Measurements from ENCODE around the gene TGFB1. TPM values are rescaled to one million over a fixed set of nuclear protein-coding genes. Genes with fewer than 3 reads are reported as not detected.

The TGFB1 gene
- total and polyA plus RNA-seq, 8 donors = 29.8 to 98.0 (median 39.1) TPM

DNA sequence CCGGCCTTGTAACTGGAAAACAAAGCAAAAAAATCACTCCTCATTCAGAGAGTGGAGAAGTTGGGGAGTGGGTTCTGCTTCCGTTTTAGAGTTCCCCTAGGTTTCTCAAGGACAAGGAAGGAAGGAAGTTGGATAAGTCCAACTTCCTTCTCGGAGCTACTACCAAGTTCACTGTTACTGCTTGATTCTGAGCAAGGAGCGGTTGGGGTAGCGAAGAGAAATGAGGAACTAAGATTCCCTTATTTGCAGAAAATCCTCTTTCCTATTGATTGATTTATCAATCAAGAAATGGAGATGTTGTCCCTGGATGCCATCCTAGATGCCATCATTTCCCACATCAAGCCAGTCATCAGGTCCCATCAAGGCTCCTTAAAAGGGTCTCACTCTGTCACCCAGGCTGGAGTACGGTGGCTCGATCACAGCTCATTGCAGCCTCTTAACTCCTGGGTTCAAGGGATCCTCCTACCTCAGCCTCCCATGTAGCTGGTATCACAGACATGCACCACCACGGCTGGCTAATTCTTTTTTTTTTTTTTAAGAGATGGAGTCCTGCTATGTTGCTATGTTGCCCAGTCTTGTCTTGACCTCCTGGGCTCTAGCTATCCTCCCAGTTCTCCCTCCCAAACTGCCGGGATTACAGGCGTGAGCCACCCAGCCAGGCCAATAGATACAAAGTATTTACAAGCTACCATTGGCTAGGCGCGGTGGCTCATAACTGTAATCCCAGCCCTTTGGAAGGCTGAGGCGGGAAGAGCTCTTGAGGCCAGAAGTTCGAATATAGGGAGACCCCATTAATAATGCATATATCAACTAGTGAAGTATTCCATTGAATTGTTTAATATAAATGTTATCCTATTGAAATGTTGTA lies 11.0 kb upstream of the TGFB1 start:
- H3K4me1 ChIP-seq = peaks cover 17 to 67% of the 10 kb centered on the region in 2 donors
- no peak for ATAC-seq
- no peaks in the 10 kb centered on the region for H3K27me3 ChIP-seq
- TF ChIP-seq, protein P1, sequence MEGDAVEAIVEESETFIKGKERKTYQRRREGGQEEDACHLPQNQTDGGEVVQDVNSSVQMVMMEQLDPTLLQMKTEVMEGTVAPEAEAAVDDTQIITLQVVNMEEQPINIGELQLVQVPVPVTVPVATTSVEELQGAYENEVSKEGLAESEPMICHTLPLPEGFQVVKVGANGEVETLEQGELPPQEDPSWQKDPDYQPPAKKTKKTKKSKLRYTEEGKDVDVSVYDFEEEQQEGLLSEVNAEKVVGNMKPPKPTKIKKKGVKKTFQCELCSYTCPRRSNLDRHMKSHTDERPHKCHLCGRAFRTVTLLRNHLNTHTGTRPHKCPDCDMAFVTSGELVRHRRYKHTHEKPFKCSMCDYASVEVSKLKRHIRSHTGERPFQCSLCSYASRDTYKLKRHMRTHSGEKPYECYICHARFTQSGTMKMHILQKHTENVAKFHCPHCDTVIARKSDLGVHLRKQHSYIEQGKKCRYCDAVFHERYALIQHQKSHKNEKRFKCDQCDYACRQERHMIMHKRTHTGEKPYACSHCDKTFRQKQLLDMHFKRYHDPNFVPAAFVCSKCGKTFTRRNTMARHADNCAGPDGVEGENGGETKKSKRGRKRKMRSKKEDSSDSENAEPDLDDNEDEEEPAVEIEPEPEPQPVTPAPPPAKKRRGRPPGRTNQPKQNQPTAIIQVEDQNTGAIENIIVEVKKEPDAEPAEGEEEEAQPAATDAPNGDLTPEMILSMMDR (IDR thresholded peaks at IDR 0.05) = no peak
- no peaks in the 10 kb centered on the region for H3K9me3 ChIP-seq
- H3K27ac ChIP-seq = peak overlapping the region; percentile 98 to 99
- H3K36me3 ChIP-seq = no peaks in the 10 kb centered on the region
- DNase-seq = no peak
- intact Hi-C loops (cut with DNase I) = no loop called here
- peak overlapping the region; percentile 53 to 58 for H3K4me3 ChIP-seq

DNA sequence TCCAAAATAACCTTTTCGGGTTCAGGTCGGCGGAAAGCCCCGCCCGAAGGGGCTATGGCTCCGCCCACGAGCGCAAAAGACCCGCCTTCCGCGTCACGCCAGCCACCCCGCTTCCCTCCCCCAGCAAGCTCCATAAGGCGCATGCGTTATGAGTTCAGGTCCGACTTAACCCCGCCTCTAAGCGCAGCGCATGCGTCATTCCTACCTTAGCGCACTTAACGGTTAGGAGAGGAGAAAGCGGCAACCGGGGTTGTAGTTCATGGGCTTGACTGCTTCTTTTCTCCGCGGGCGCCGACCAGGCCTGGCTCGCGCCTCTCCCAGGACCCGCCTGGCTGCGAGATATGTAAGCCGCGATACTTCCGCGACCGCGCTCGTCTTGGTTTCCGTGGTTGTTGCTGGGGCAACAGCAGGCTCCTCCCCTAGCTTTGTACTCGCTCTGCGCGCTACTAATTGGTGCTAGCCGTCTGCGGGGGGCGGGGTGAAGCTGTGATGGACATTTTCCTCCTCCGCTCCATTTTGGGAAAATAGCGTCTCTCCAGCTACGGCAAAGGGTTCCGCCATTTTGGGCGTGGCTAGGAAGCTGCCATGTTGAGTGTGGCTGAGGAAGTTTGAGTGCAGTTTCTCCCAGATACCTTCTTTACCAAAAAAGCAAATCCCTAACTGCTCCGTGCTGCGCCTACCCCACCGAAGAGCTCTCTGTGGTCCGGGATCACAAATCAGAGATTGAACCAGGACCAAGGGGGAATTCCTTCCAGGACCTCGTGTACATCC lies 10.2 kb upstream of the TGFB1 start, which contains the start of gene B9D2:
B9D2 (minus strand) TSS at position 397 of the 771 bp plus-strand sequence. CDS start 630 bp downstream, outside the sequence.
- peak within 1 kb of the TSS; percentile 98 to 99 for H3K27ac ChIP-seq
- ATAC-seq (peak; percentile 94), DNase-seq (peak; percentile 97 to 99 (median 99))
- H3K9me3 ChIP-seq = no peaks in the 10 kb centered on the region
- H3K4me1 ChIP-seq = peaks cover 17 to 59% of the 10 kb centered on the region in 2 donors
- TF ChIP-seq, protein P1 (IDR thresholded peaks at IDR 0.05) = no peak
- intact Hi-C loops (cut with DNase I) = no loop called here
- H3K36me3 ChIP-seq = no peaks in the 10 kb centered on the region
- no peaks in the 10 kb centered on the region for H3K27me3 ChIP-seq
- peak within 1 kb of the TSS; percentile 53 to 58 for H3K4me3 ChIP-seq

DNA sequence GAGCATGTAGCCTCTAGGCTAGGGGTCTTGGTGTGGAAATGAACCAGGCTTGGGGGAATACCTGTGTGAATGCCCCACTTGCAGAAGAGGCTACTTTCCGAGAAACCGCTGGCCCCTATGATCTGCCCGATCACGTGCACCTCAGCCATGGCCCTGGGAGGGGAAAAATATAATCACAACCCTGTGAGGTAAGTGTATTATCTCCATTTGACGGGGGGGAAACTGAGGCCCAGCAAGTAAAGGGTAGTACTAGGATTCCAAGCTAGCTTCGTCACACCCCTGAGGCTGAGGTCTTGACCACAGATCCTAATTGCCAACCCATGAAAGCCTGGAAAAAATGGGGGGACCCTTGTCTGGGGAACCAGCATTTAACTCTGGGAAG lies 9.6 kb upstream of the TGFB1 start:
- H3K4me3 ChIP-seq = peak overlapping the region; percentile 53 to 58

DNA sequence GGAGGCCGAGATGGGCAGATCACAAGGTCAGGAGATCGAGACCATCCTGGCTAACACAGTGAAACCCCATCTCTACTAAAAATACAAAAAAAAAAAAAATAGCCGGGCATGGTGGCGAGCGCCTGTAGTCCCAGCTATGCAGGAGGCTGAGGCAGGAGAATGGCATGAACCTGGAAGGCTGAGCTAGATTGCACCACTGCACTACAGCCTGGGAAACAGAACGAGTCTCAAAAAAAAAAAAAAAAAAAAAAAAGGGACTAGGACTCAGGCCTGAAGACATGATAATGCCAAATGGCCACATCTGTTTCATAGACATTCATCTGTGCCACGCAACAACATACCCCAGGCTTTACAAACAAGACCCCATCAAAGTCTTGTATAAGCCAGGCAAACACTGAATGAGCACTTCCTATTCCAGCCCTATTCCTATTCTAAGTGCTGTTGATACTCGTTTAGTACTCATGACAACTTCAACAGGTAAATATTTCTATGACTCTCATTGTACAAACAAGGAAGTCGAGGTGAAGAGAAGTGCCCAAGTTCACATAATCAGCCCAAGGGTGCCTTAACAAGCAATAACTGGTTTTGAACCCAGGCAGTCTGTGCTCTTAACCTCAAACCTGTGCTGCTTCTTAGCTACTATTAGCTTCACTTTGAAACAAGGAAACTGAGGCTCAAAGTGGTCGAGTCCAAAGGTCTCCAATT lies 8.6 kb upstream of the TGFB1 start:
- Histone ChIP-seq H3K27me3 (no peaks in the 10 kb centered on the region), H3K36me3 (no peaks in the 10 kb centered on the region), H3K9me3 (no peaks in the 10 kb centered on the region), H3K4me1 (peaks cover 12 to 58% of the 10 kb centered on the region in 2 donors), H3K27ac (peak overlapping the region; percentile 98 to 99), H3K4me3 (no peak overlapping the region)
- ATAC-seq = peak; percentile 43
- no peak for DNase-seq
- TF ChIP-seq, protein P1 (IDR thresholded peaks at IDR 0.05) = no peak
- intact Hi-C loops (cut with DNase I) = no loop called here

More for the DNA sequence above, 9.6 kb upstream of the TGFB1 start:
- peaks cover 17 to 59% of the 10 kb centered on the region in 2 donors for H3K4me1 ChIP-seq
- ATAC-seq (no peak), DNase-seq (peak in 1 of 4 donors; percentile 39)
- no peaks in the 10 kb centered on the region for H3K27me3 ChIP-seq
- intact Hi-C loops (cut with DNase I) = no loop called here
- no peaks in the 10 kb centered on the region for H3K9me3 ChIP-seq
- H3K36me3 ChIP-seq = no peaks in the 10 kb centered on the region
- TF ChIP-seq, protein P1 (IDR thresholded peaks at IDR 0.05) = no peak
- H3K27ac ChIP-seq = peak overlapping the region; percentile 98 to 99
